ENCODE measurements around the gene PAQR7.

Gene PAQR7

DNA sequence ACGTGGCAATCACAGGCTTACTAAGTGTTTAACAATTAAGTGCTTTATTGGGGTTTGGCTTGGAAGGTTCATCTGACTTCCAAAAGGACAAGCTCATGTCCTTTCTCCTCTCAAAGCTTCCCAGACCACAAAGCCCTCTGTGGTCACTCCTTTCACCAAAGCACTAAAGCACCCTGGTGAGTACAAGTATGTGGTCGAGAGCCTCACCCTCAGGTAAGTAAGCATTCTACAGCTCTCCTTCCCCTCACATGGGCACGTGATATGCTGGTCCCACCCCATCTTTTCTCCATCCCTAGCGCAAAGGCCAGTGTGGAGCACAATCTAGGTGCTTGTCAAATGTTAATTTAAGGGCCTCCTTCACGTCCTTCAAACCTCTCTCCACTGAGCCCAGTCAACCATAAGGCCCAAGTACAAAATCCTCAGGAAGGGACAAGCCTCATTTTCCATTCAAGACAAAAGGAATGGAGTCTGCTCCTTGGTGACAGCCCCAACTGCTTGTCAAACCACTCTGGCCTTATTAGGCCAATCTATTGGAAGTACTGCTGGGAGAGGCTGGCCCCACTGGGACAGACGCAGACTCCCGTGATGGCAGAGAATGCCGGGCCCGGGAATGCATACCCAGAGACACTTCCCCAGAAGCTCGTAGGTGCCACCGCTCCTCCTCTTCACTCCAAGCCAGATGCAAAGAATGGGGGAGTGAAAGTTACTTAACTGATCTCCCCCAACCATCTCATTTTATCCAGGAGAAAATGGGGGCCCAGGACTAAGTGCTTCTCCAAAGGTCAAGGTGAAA is 22.9 kb upstream of the PAQR7 start:
- H3K27me3 ChIP-seq (replicated peaks; ENCODE audit: control insufficient read depth, insufficient read depth, low read length) = no peaks in the 10 kb centered on the region
- no peak for DNase-seq (ENCODE audit: low read depth)
- H3K9ac ChIP-seq (ENCODE audit: low read length) = no peak overlapping the region
- peaks cover 11% of the 10 kb centered on the region for H3K4me1 ChIP-seq (ENCODE audit: control insufficient read depth, insufficient read depth, low read length)
- H3K36me3 ChIP-seq (ENCODE audit: control insufficient read depth, insufficient read depth, low read length, severe bottlenecking) = no peaks in the 10 kb centered on the region
- no peaks in the 10 kb centered on the region for H3K9me3 ChIP-seq (ENCODE audit: control insufficient read depth, low read length)
- H3K4me3 ChIP-seq (ENCODE audit: low read length) = no peak overlapping the region

DNA sequence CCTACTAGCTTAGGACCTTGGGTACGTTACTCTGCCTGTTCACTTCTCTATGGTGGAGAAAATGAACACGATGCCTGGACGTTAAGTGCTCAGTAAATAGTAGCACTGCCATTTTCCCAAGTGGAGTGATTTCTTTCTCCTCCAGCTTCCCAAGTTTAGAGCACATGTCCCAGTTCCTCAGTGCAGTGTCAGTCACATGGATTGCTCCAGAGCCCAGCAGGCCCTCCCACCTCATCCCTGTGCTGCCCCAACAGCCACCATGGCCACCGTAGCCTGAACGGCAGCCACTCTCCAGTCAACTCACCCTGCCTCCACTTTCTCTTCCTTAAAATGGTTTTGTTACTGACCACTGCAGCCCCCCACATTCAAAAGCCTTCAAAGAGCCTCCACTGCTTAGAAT is 22.2 kb upstream of the PAQR7 start:
- Histone ChIP-seq H3K4me1 (ENCODE audit: control insufficient read depth, insufficient read depth, low read length) (peaks cover 18% of the 10 kb centered on the region), H3K36me3 (ENCODE audit: control insufficient read depth, insufficient read depth, low read length, severe bottlenecking) (no peaks in the 10 kb centered on the region)
- no peak for DNase-seq (ENCODE audit: low read depth)

DNA sequence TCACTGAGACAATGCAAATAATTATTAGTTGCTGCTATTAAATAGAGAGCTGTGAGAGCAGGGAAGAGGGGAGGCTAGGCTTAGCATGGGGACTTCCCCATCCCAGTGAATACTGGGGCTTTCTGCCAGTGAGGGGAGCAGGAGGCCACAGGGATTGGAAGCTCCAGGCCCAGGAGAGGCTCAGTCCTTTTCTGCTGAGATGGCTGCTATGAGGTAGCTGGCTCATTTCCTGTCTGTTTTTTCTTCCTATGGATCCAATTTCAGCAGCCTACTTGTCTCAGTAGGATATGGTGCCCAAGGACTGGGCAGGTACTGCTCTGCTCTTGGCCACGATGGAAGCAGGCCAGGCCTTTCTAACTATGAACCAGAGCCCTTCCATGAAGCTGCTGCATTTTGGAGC is 20.8 kb upstream of the PAQR7 start:
- DNase-seq (ENCODE audit: low read depth) = peak; percentile 28
- Histone ChIP-seq H3K9me3 (ENCODE audit: control insufficient read depth, low read length) (no peaks in the 10 kb centered on the region), H3K27me3 (replicated peaks; ENCODE audit: control insufficient read depth, insufficient read depth, low read length) (no peaks in the 10 kb centered on the region), H3K9ac (ENCODE audit: low read length) (peak overlapping the region; percentile 50), H3K36me3 (ENCODE audit: control insufficient read depth, insufficient read depth, low read length, severe bottlenecking) (no peaks in the 10 kb centered on the region), H3K4me1 (ENCODE audit: control insufficient read depth, insufficient read depth, low read length) (peaks cover 29% of the 10 kb centered on the region), H3K4me3 (ENCODE audit: low read length) (no peak overlapping the region)

More for the DNA sequence above, 22.2 kb upstream of the PAQR7 start:
- Histone ChIP-seq H3K9me3 (ENCODE audit: control insufficient read depth, low read length) (no peaks in the 10 kb centered on the region), H3K4me3 (ENCODE audit: low read length) (no peak overlapping the region), H3K9ac (ENCODE audit: low read length) (no peak overlapping the region), H3K27me3 (replicated peaks; ENCODE audit: control insufficient read depth, insufficient read depth, low read length) (no peaks in the 10 kb centered on the region)

DNA sequence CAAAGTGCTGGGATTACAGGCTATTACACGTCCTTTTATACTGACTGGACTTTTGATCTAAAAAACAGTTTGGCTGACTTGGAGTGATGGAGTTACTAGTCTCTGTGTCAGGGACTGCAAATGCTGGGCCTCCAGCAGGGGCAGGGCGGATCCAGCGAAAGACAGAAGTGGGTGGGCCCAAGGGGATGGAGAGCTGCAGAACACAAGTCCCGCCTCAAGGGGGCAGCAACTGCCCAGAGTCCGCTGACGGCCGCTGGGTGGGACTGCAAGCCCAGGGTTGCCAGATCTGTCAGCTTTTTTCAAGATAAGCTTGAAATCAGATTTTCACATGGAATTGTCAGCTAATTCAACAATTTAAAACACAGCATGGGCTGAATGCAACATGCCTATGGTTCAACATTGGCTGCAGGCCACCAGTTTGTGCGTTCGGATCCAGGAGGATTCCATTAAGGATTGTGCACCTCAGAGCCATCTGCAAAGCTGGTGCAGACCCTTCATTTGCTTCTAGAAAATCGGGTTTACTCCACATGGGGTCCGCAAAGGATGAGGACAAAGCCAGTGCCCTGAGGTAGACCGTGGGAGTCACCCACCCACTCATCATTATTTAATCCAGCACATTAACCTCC is 20.0 kb upstream of the PAQR7 start:
- no peaks in the 10 kb centered on the region for H3K36me3 ChIP-seq (ENCODE audit: control insufficient read depth, insufficient read depth, low read length, severe bottlenecking)
- no peaks in the 10 kb centered on the region for H3K9me3 ChIP-seq (ENCODE audit: control insufficient read depth, low read length)
- H3K4me3 ChIP-seq (ENCODE audit: low read length) = no peak overlapping the region
- peaks cover 34% of the 10 kb centered on the region for H3K4me1 ChIP-seq (ENCODE audit: control insufficient read depth, insufficient read depth, low read length)
- H3K27me3 ChIP-seq (replicated peaks; ENCODE audit: control insufficient read depth, insufficient read depth, low read length) = no peaks in the 10 kb centered on the region
- H3K9ac ChIP-seq (ENCODE audit: low read length) = peak overlapping the region; percentile 50
- DNase-seq (ENCODE audit: low read depth) = peak; percentile 97

DNA sequence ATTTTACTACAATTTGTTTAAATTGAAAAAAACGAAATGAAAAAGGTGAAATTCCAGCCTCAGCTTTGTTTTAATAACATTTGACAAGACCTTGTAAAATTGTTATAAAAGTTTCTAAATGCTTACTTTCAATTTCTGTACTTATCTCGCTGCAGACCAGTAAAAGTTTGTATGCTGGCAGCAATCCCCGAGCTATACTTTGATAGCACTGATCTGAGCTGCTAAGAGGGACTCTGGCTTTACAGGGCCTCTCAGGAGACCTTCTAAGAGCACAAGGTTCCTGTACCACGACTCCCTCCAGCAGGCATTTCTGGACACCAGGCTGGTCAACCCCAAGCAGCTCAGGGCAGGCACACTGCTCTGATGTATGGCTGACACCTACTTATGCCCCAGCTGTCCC is 17.6 kb upstream of the PAQR7 start:
- no peaks in the 10 kb centered on the region for H3K27me3 ChIP-seq (replicated peaks; ENCODE audit: control insufficient read depth, insufficient read depth, low read length)
- no peak for DNase-seq (ENCODE audit: low read depth)
- no peaks in the 10 kb centered on the region for H3K9me3 ChIP-seq (ENCODE audit: control insufficient read depth, low read length)
- H3K4me3 ChIP-seq (ENCODE audit: low read length) = no peak overlapping the region
- H3K36me3 ChIP-seq (ENCODE audit: control insufficient read depth, insufficient read depth, low read length, severe bottlenecking) = no peaks in the 10 kb centered on the region
- H3K9ac ChIP-seq (ENCODE audit: low read length) = peak overlapping the region; percentile 85
- peaks cover 38% of the 10 kb centered on the region for H3K4me1 ChIP-seq (ENCODE audit: control insufficient read depth, insufficient read depth, low read length)

DNA sequence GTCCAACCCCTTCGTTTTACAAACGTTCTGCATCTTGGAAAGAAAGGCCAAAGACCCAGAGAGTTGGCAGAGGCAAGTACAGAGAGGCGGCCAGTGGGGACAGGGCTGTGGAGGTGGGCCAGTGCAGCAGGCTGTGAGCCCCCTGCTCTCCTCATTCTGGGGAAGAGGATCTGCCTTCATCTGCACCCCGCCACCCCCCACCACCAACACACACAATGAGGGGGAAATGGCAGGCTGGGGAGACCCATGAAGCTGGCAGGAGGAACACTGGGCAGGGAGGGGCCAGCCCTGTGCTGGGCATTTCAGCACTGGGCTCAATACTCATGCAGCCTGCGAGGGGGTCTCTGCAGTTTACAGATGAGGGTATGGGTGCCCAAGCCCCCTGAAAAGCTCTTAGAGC is 16.1 kb upstream of the PAQR7 start:
- Histone ChIP-seq H3K27me3 (replicated peaks; ENCODE audit: control insufficient read depth, insufficient read depth, low read length) (no peaks in the 10 kb centered on the region), H3K9me3 (ENCODE audit: control insufficient read depth, low read length) (no peaks in the 10 kb centered on the region), H3K9ac (ENCODE audit: low read length) (peak overlapping the region; percentile 62), H3K36me3 (ENCODE audit: control insufficient read depth, insufficient read depth, low read length, severe bottlenecking) (no peaks in the 10 kb centered on the region), H3K4me3 (ENCODE audit: low read length) (peak overlapping the region; percentile 54), H3K4me1 (ENCODE audit: control insufficient read depth, insufficient read depth, low read length) (peaks cover 38% of the 10 kb centered on the region)
- DNase-seq (ENCODE audit: low read depth) = no peak

DNA sequence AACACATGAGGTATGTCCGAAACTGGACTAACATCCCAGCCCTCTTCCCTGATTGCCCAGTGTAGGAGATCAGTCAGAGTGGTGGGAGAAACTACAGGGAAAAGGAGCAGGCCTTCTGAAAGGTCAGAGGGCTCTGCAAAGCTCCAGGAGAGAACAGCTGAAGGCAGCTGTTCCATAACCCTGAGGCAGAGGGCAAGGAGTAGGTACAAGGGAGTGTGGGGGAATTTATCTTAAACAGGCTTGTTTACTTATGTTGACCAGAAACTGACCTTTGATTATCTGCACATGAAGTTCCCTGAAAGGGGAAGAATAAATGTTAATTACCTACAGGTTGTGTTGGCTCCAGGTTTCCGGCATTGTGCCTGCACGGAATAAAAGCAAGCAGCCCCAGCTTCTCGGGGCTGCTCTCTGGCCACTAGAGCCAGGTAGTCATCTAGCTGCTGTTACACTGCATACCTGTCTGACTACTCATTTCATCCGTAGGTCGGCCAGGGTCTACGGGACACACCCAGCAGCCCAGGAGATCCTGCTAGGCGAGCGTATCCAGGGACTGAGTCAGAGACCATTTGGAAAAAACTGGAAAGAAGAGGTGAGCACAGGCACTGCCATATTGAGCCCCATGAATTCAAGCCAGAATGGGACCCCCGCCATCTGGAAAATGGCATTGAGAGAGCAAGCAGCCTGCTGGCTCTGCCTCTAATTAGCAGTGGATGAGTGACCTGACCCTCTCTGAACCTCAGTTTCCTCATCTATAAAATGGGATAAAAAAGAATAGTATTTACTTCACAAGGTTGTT is 14.9 kb upstream of the PAQR7 start:
- Histone ChIP-seq H3K4me1 (ENCODE audit: control insufficient read depth, insufficient read depth, low read length) (peaks cover 30% of the 10 kb centered on the region), H3K9me3 (ENCODE audit: control insufficient read depth, low read length) (no peaks in the 10 kb centered on the region), H3K36me3 (ENCODE audit: control insufficient read depth, insufficient read depth, low read length, severe bottlenecking) (no peaks in the 10 kb centered on the region), H3K4me3 (ENCODE audit: low read length) (no peak overlapping the region), H3K27me3 (replicated peaks; ENCODE audit: control insufficient read depth, insufficient read depth, low read length) (no peaks in the 10 kb centered on the region), H3K9ac (ENCODE audit: low read length) (no peak overlapping the region)
- DNase-seq (ENCODE audit: low read depth) = peak; percentile 31

DNA sequence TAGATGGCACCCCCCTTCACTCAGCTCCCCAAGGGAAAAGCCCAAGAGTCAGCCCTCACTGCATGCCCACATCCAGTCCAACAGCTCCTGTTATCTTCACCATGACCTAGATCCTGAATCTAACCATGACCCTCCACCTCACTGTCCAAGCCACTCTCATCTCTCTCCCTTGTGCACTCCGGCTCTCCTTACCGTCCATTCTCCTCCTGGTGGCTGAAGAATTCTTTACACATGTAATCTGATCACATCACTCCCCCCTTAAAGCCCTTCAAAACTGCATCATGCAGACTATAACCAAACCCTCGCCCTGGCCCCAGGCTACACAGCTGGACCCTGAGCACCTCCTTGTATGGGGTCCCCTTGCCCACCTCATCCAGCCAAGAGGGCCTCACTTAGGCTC is 14.0 kb upstream of the PAQR7 start:
- DNase-seq (ENCODE audit: low read depth) = peak; percentile 56
- no peak overlapping the region for H3K9ac ChIP-seq (ENCODE audit: low read length)
- no peaks in the 10 kb centered on the region for H3K36me3 ChIP-seq (ENCODE audit: control insufficient read depth, insufficient read depth, low read length, severe bottlenecking)
- H3K4me3 ChIP-seq (ENCODE audit: low read length) = no peak overlapping the region
- no peaks in the 10 kb centered on the region for H3K9me3 ChIP-seq (ENCODE audit: control insufficient read depth, low read length)
- H3K27me3 ChIP-seq (replicated peaks; ENCODE audit: control insufficient read depth, insufficient read depth, low read length) = no peaks in the 10 kb centered on the region
- H3K4me1 ChIP-seq (ENCODE audit: control insufficient read depth, insufficient read depth, low read length) = peaks cover 27% of the 10 kb centered on the region

DNA sequence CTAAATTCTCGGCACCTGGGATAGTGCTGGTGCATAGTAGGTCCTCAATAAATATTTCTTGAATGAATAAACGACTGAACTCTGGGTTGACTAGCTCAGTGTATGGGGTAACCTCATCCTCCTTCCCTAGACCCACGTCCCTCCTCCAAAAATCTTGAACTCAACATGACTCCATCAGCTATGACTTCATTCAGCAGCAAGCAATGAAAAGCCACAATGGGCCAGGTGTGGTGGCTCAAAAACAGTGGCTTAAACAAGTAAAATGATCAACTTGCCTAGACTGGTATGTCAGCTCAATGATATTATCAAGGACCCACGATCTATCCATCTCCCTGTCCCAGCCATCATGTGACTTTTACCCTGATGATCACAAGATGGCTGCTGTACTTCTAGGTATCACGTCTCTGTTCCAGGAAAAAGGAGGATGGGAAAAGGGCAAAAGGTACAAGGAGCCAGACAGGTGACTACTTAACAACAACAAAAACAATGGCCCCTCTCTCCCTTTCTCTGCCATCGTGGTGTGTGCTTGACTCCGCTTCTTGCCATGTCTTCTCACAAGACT is 13.0 kb upstream of the PAQR7 start:
- no peaks in the 10 kb centered on the region for H3K36me3 ChIP-seq (ENCODE audit: control insufficient read depth, insufficient read depth, low read length, severe bottlenecking)
- H3K9me3 ChIP-seq (ENCODE audit: control insufficient read depth, low read length) = no peaks in the 10 kb centered on the region
- DNase-seq (ENCODE audit: low read depth) = no peak
- no peak overlapping the region for H3K9ac ChIP-seq (ENCODE audit: low read length)
- H3K4me1 ChIP-seq (ENCODE audit: control insufficient read depth, insufficient read depth, low read length) = peaks cover 27% of the 10 kb centered on the region
- no peak overlapping the region for H3K4me3 ChIP-seq (ENCODE audit: low read length)
- no peaks in the 10 kb centered on the region for H3K27me3 ChIP-seq (replicated peaks; ENCODE audit: control insufficient read depth, insufficient read depth, low read length)

DNA sequence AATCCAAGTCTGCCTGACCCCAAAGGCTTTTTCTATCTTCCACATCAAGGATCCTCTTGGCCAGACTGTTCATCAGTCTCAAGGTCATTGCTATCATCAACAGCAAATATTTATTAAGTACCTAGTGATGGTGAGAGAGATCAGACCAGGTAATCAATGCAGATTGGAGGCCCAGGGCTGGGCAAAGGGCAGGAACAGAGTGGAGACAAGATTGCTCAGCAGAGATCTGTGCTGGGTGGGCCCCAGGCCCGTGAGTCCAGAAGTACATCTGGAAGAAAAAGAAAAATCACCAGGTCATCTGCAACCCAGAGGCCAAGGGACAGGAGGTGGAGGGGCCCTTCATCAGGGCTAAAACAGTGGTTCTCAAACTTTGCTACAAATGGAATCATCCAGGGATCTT is 10.1 kb upstream of the PAQR7 start:
- Histone ChIP-seq H3K9me3 (ENCODE audit: control insufficient read depth, low read length) (no peaks in the 10 kb centered on the region), H3K9ac (ENCODE audit: low read length) (no peak overlapping the region), H3K4me3 (ENCODE audit: low read length) (no peak overlapping the region), H3K4me1 (ENCODE audit: control insufficient read depth, insufficient read depth, low read length) (peaks cover 5% of the 10 kb centered on the region), H3K36me3 (ENCODE audit: control insufficient read depth, insufficient read depth, low read length, severe bottlenecking) (no peaks in the 10 kb centered on the region), H3K27me3 (replicated peaks; ENCODE audit: control insufficient read depth, insufficient read depth, low read length) (no peaks in the 10 kb centered on the region)
- DNase-seq (ENCODE audit: low read depth) = no peak

DNA sequence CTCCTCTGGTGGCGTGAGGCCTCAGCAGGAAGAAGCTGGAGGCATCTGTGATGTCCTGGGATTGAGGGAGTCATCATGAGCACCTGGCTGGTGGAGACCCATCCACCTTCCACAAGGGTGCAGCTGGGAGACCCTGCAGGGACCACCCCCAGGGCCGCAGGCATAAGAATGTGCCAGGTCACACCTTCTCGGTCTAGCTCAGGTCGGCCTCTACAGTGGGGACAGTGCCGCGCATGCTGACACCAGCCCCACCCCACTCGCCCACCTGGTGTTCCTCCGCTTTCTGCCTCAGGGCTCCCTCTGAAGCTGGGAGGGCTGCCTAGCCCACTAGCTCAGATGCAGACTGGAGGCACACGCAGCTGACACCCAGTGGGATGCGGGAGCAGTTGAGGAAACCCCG is 5.8 kb upstream of the PAQR7 start:
- no peaks in the 10 kb centered on the region for H3K9me3 ChIP-seq (ENCODE audit: control insufficient read depth, low read length)
- H3K9ac ChIP-seq (ENCODE audit: low read length) = no peak overlapping the region
- H3K4me1 ChIP-seq (ENCODE audit: control insufficient read depth, insufficient read depth, low read length) = no peaks in the 10 kb centered on the region
- no peak for DNase-seq (ENCODE audit: low read depth)
- H3K27me3 ChIP-seq (replicated peaks; ENCODE audit: control insufficient read depth, insufficient read depth, low read length) = no peaks in the 10 kb centered on the region
- H3K36me3 ChIP-seq (ENCODE audit: control insufficient read depth, insufficient read depth, low read length, severe bottlenecking) = no peaks in the 10 kb centered on the region
- no peak overlapping the region for H3K4me3 ChIP-seq (ENCODE audit: low read length)

Data from adipocyte (in vitro differentiated cells).